Neural cell (in vitro differentiated cells): ENCODE measurements around the gene RIC8B. TPM values are rescaled to one million over a fixed set of nuclear protein-coding genes. Genes with fewer than 3 reads are reported as not detected.

Experiments
- H2AFZ ChIP-seq: fragments of 200-600, 300-800 bp; sonication (generic), shearing (Covaris generic); 2 replicates; pipeline ENCODE4 v1.6.0; 2014; ENCODE audit warnings: low read depth, mild to moderate bottlenecking, antibody characterized with exemption, low read length, moderate library complexity
- H3F3A ChIP-seq: fragments of 200-600 bp; shearing (Covaris generic); 2 replicates; pipeline ENCODE4 v1.6.1; 2016; ENCODE audit warnings: mild to moderate bottlenecking, moderate library complexity, mixed read lengths, antibody characterized with exemption, low read length; ENCODE audit not compliant: insufficient read depth, poor library complexity, severe bottlenecking
- H3K27ac ChIP-seq: fragments of 200-600, 300-800 bp; sonication (generic), shearing (Covaris generic); 2 replicates; pipeline ENCODE4 v1.5.1; 2014; ENCODE audit warnings: mild to moderate bottlenecking, low read length, moderate library complexity
- H3K27me3 ChIP-seq: fragments of 300-800, 200-600 bp; sonication (generic), shearing (Covaris generic); 2 replicates; pipeline ENCODE4 v1.6.0; 2014; ENCODE audit warnings: mild to moderate bottlenecking, low read depth, low read length, moderate library complexity; ENCODE audit not compliant: insufficient read depth
- H3K36me3 ChIP-seq: fragments of 300-800, 200-600 bp; sonication (generic), shearing (Covaris generic); 2 replicates; pipeline ENCODE4 v1.5.1; 2014; ENCODE audit warnings: mild to moderate bottlenecking, antibody characterized with exemption, low read length, moderate library complexity; ENCODE audit not compliant: insufficient read depth
- H3K4me2 ChIP-seq: fragments of 300-800, 200-600 bp; sonication (generic), shearing (Covaris generic); 2 replicates; pipeline ENCODE4 v1.6.0; 2014; ENCODE audit warnings: mild to moderate bottlenecking, low read length
- H3K4me3 ChIP-seq: fragments of 300-800, 200-600 bp; sonication (generic), shearing (Covaris generic); 2 replicates; pipeline ENCODE4 v1.5.1; 2014; ENCODE audit warnings: mild to moderate bottlenecking, low read length, moderate library complexity
- H3K79me2 ChIP-seq: fragments of 200-600 bp; shearing (Covaris generic); replicated peaks from 2 replicates; pipeline ENCODE4 v1.6.0; 2014; ENCODE audit warnings: mild to moderate bottlenecking, low read length, moderate library complexity; ENCODE audit not compliant: insufficient read depth
- H3K9ac ChIP-seq: fragments of 300-800, 200-600 bp; sonication (generic), shearing (Covaris generic); 2 replicates; pipeline ENCODE4 v1.6.1; 2016; ENCODE audit warnings: mild to moderate bottlenecking, low read length, mixed read lengths
- H3K9me2 ChIP-seq: fragments of 200-600 bp; shearing (Covaris generic); 2 replicates; pipeline ENCODE4 v1.6.1; 2016; ENCODE audit warnings: mild to moderate bottlenecking, low read length, mixed read lengths; ENCODE audit not compliant: insufficient read depth
- H3K9me3 ChIP-seq: fragments of 200-600, 300-800 bp; sonication (generic), shearing (Covaris generic); 2 replicates; pipeline ENCODE4 v1.6.1; 2016; ENCODE audit warnings: mild to moderate bottlenecking, mixed run types, low read length, moderate library complexity, mixed read lengths
- H4K20me1 ChIP-seq: fragments of 200-600 bp; shearing (Covaris generic); 2 replicates; pipeline ENCODE4 v1.6.1; 2016; ENCODE audit warnings: mild to moderate bottlenecking, mixed run types; ENCODE audit not compliant: insufficient read depth
- EZH2 ChIP-seq: fragments of 200-600, 300-800 bp; shearing (Covaris generic), sonication (generic); IDR thresholded peaks from 2 replicates; pipeline ENCODE4 v1.6.1; 2014; ENCODE audit warnings: antibody characterized with exemption, low read length, borderline replicate concordance, mild to moderate bottlenecking; ENCODE audit not compliant: insufficient read depth, poor library complexity, severe bottlenecking
- MXI1 ChIP-seq: fragments of 450-650 bp; conservative IDR thresholded peaks from 2 replicates; pipeline ENCODE4 v1.6.1; 2014; ENCODE audit warnings: antibody characterized with exemption, mild to moderate bottlenecking; ENCODE audit not compliant: poor library complexity, severe bottlenecking
- RAD21 ChIP-seq: fragments of 450-650 bp; conservative IDR thresholded peaks from 2 replicates; pipeline ENCODE4 v1.6.1; 2014; ENCODE audit warnings: antibody characterized with exemption, mild to moderate bottlenecking, moderate library complexity
- REST ChIP-seq: IDR thresholded peaks from 2 replicates; pipeline ENCODE4 v1.6.1; 2012; ENCODE audit warnings: borderline replicate concordance
- SMC3 ChIP-seq: fragments of 450-650 bp; conservative IDR thresholded peaks from 2 replicates; pipeline ENCODE4 v1.6.1; 2014; ENCODE audit warnings: antibody characterized with exemption, mild to moderate bottlenecking, moderate library complexity; ENCODE audit not compliant: poor library complexity
- TAF1 ChIP-seq: IDR thresholded peaks from 2 replicates; pipeline ENCODE4 v1.6.1; 2012; ENCODE audit warnings: low read depth
- polyA plus RNA-seq: library from polyadenylated mRNA; depleted of rRNA; stranded (reverse); fragments of >200 nt; gene quantifications from 2 replicates; pipeline ENCODE4 v1.2.3, GENCODE V29; 2014

RIC8B gene
- polyA plus RNA-seq, 1 donor from 2014 or later: 30.0 TPM

GRCh38 chr12:106745181-106745745, 29.2 kb upstream of the RIC8B start (continued):
- TF ChIP-seq EZH2 (no peak), MXI1 (no peak), SMC3 (no peak)

- Histone ChIP-seq H3K9me3 (no peaks in the 10 kb centered on the region), H3K4me3 (no peak overlapping the region), H3K27me3 (no peaks in the 10 kb centered on the region), H4K20me1 (no peaks in the 10 kb centered on the region), H3K79me2 (no peaks in the 10 kb centered on the region), H3F3A (no peaks in the 10 kb centered on the region), H3K9me2 (no peaks in the 10 kb centered on the region), H3K36me3 (no peaks in the 10 kb centered on the region), H3K4me2 (no peak overlapping the region), H2AFZ (no peak overlapping the region), H3K9ac (no peak overlapping the region), H3K27ac (no peak overlapping the region)
- TF ChIP-seq TAF1: no peak
- no peak for TF ChIP-seq SMC3
- TF ChIP-seq REST: no peak
Observed at GRCh38 chr12:106747973-106748436, 26.5 kb upstream of the RIC8B start.

GRCh38 chr12:106750524-106750923, 24.0 kb upstream of the RIC8B start:
- H3F3A ChIP-seq: no peaks in the 10 kb centered on the region
- TF ChIP-seq RAD21 (no peak), REST (no peak)

More at GRCh38 chr12:106750524-106750923, 24.0 kb upstream of the RIC8B start:
- Histone ChIP-seq H3K27ac (no peak overlapping the region), H3K9me2 (no peaks in the 10 kb centered on the region), H4K20me1 (no peaks in the 10 kb centered on the region), H3K4me2 (no peak overlapping the region), H3K36me3 (no peaks in the 10 kb centered on the region), H3K79me2 (no peaks in the 10 kb centered on the region), H3K27me3 (no peaks in the 10 kb centered on the region), H2AFZ (no peak overlapping the region), H3K9me3 (no peaks in the 10 kb centered on the region), H3K9ac (no peak overlapping the region), H3K4me3 (no peak overlapping the region)
